ENCODE measurements around the gene MRTFB.

- TF ChIP-seq CTCF (IDR thresholded peaks at IDR 0.05; ENCODE audit: borderline replicate concordance, extremely low read depth, low read length, poor library complexity, severe bottlenecking) (no peak), EZH2 (IDR thresholded peaks at IDR 0.05; ENCODE audit: borderline replicate concordance, low read depth, low read length, severe bottlenecking) (no peak)
Measured at GRCh38 chr16:14139872-14140271, 68.8 kb downstream of the MRTFB start.
